HepG2 (cell line): ENCODE results near the gene A3GALT2. TPM values are rescaled to one million over a fixed set of nuclear protein-coding genes. Genes with fewer than 3 reads are reported as not detected.
A peak's percentile ranks its signal among the peaks of the same experiment; 100 is the strongest.

Experiments used
- ATAC-seq: fragments of 200-7000 bp; cut with Tn5 transposase; 3 replicates; pipeline ENCODE4 v1.9.1; 2020; ENCODE audit warnings: mild to moderate bottlenecking, moderate library complexity
- BruUV-seq: library from RNA; stranded (reverse); fragments of 400-500 nt; replicated peaks from 2 replicates; lab custom pipeline; 2021; lab: Mats Ljungman, UMichigan
- CTCF ChIA-PET: fragments of 300-600 bp; formaldehyde crosslinking; extraction: SDS; loops from one replicate; lab custom pipeline; 2021; ENCODE audit warnings: low total read pairs, inconsistent platforms, low intra/inter-chr PET ratio; lab: Yijun Ruan, JAX
- POLR2A ChIA-PET: fragments of 350-600 bp; sonication (Branson Sonifier 250); formaldehyde crosslinking; loops from one replicate; lab custom pipeline; 2020; ENCODE audit warnings: antibody characterized with exemption, inconsistent platforms; lab: Yijun Ruan, JAX
- DNase-seq: peaks from one replicate; pipeline ENCODE4 v3.0.0-alpha.2; 2015; ENCODE audit warnings: low spot score
- FAIRE-seq: peaks from 3 replicates; lab custom pipeline; 2011; peaks lifted over from hg19 to GRCh38; lab: Jason Lieb, UNC
- H2AFZ ChIP-seq: one replicate; pipeline ENCODE4 v1.6.1; 2011; ENCODE audit warnings: low read length, inconsistent platforms
- H3K27ac ChIP-seq: fragments of 300-600 bp; 3 replicates; pipeline ENCODE4 v1.8.0; 2011; ENCODE audit warnings: mixed run types, mild to moderate bottlenecking, mixed read lengths, low read length, inconsistent platforms; ENCODE audit not compliant: insufficient read depth; ENCODE audit errors: extremely low read length
- H3K27me3 ChIP-seq, 2 experiments: fragments of 200-600 bp in 1 of 2; 2 replicates in 1 of 2; 3 replicates in 1 of 2; pipeline versions ENCODE4 v1.6.0 to v1.8.0; 2011; ENCODE audit warnings: low read length in 2 of 2, mild to moderate bottlenecking in 2 of 2, moderate library complexity in 2 of 2, inconsistent platforms in 1 of 2; ENCODE audit not compliant: insufficient read depth in 2 of 2, control insufficient read depth in 1 of 2
- H3K36me3 ChIP-seq, 2 experiments: fragments of 200-600 bp in 1 of 2; replicated peaks in 1 of 2; 2 replicates in 1 of 2; 3 replicates in 1 of 2; pipeline versions ENCODE4 v1.5.1 to v1.8.0; 2011; ENCODE audit warnings: low read length in 2 of 2, inconsistent platforms in 1 of 2; ENCODE audit not compliant: insufficient read depth in 2 of 2, control insufficient read depth in 1 of 2
- H3K4me1 ChIP-seq: 2 replicates; pipeline ENCODE4 v1.5.1; 2012; ENCODE audit warnings: low read length, inconsistent platforms; ENCODE audit not compliant: insufficient read depth
- H3K4me2 ChIP-seq: 2 replicates; pipeline ENCODE4 v1.6.0; 2011; ENCODE audit warnings: low read depth, low read length, inconsistent platforms
- H3K4me3 ChIP-seq, 3 experiments: fragments of 200-600 bp in 1 of 3; sonication (generic), shearing (Covaris generic) in 1 of 3; replicated peaks in 1 of 3; 2 replicates each; pipeline ENCODE4 v1.5.1; 2011 to 2016; ENCODE audit warnings: low read length in 3 of 3, inconsistent platforms in 2 of 3, low read depth in 2 of 3, mild to moderate bottlenecking in 2 of 3, control low read depth in 1 of 3, mixed read lengths in 1 of 3; ENCODE audit not compliant: insufficient read depth in 1 of 3
- H3K79me2 ChIP-seq: one replicate; pipeline ENCODE4 v1.6.1; 2011; ENCODE audit warnings: low read length, inconsistent platforms; ENCODE audit not compliant: insufficient read depth
- H3K9ac ChIP-seq: 2 replicates; pipeline ENCODE4 v1.6.0; 2011; ENCODE audit warnings: mild to moderate bottlenecking, low read depth, low read length, inconsistent platforms; ENCODE audit not compliant: insufficient read depth
- H3K9me3 ChIP-seq: 2 replicates; pipeline ENCODE4 v1.5.1; 2012; ENCODE audit warnings: mild to moderate bottlenecking, low read length
- H4K20me1 ChIP-seq: 2 replicates; pipeline ENCODE4 v1.6.0; 2011; ENCODE audit warnings: inconsistent platforms, mild to moderate bottlenecking, low read length, moderate library complexity; ENCODE audit not compliant: insufficient read depth
- ZBTB42 ChIP-seq: sonication (generic); formaldehyde crosslinking; IDR thresholded peaks from 2 replicates; pipeline ENCODE4 v1.5.0; 2020; ENCODE audit warnings: mild to moderate bottlenecking, missing genetic modification reagents
- WGBS: methylation state at CpG from one replicate; pipeline ENCODE4 v1.1.6; 2017; ENCODE audit warnings: low lambda C conversion rate; 5-methylcytosine and 5-hydroxymethylcytosine counted together
- in situ Hi-C: cut with HindIII; loops from 2 replicates; pipeline ENCODE4 v1.10.0; 2017; ENCODE audit warnings: low pct_unique_long_range_greater_than_20kb; ENCODE audit not compliant: extremely low pct_ligation_motif_present
- intact Hi-C: fragments of 100-400 bp; cut with micrococcal nuclease; formaldehyde crosslinking; loops from one replicate; pipeline ENCODE4 v1.10.0; 2022; ENCODE audit not compliant: unreplicated experiment
- polyA plus RNA-seq, 8 experiments: library from polyadenylated mRNA; depleted of rRNA in 3 of 8; stranded (reverse) in 7 of 8; unstranded in 1 of 8; fragments of >200 nt; fragmentation: Illumina TruSeq in 4 of 8; extraction: Trizol in 4 of 8; gene quantifications; 2 replicates each; pipeline versions ENCODE4 v1.2.1 to v1.2.3, GENCODE V29; 2011 to 2016; ENCODE audit warnings: low read depth in 4 of 8, missing spikeins in 1 of 8, mixed read lengths in 1 of 8; ENCODE audit not compliant: insufficient read depth in 1 of 8
- total RNA-seq, 5 experiments: library from RNA; depleted of rRNA; stranded (reverse); fragments of >200 nt; fragmentation: Illumina TruSeq; extraction: Trizol; gene quantifications; 2 replicates each; pipeline ENCODE4 v1.2.3, GENCODE V29; 2016; ENCODE audit warnings: low read depth in 1 of 5
- TF ChIP-seq, protein P1 (sequence below): sonication (generic); formaldehyde crosslinking; IDR thresholded peaks from 2 replicates; pipeline ENCODE4 v1.5.1; 2020; ENCODE audit warnings: mild to moderate bottlenecking, missing genetic modification reagents, moderate library complexity

A3GALT2 gene
- total and polyA plus RNA-seq, 2 of the 13 experiments (the other 11 are each of a cell fraction or from before 2014, with no cell fraction given): not detected

DNA sequence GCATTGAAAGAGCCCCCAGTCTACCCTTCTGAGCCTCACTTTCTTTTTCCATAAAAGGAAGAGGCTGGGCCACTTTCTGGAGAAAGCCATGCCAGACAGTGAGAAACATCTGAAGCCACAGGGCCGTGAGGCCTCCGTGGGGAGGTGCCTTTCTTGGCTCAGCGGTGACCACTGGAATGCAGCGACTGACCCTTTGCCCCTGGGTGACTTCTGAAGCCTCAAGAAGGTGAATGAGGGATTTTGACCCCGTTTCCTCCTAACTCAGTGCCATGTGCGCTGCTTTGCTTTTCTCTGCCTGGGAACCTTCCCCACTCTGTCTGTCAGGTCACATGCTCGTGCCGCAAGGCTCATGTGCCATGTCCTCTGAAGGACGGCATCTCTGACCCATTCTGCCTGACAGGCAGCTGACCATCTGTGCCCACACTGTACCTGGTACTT lies 44.7 kb upstream of the A3GALT2 start:
- no peak for TF ChIP-seq ZBTB42 (CRISPR knock-in tag)
- TF ChIP-seq, protein P1, sequence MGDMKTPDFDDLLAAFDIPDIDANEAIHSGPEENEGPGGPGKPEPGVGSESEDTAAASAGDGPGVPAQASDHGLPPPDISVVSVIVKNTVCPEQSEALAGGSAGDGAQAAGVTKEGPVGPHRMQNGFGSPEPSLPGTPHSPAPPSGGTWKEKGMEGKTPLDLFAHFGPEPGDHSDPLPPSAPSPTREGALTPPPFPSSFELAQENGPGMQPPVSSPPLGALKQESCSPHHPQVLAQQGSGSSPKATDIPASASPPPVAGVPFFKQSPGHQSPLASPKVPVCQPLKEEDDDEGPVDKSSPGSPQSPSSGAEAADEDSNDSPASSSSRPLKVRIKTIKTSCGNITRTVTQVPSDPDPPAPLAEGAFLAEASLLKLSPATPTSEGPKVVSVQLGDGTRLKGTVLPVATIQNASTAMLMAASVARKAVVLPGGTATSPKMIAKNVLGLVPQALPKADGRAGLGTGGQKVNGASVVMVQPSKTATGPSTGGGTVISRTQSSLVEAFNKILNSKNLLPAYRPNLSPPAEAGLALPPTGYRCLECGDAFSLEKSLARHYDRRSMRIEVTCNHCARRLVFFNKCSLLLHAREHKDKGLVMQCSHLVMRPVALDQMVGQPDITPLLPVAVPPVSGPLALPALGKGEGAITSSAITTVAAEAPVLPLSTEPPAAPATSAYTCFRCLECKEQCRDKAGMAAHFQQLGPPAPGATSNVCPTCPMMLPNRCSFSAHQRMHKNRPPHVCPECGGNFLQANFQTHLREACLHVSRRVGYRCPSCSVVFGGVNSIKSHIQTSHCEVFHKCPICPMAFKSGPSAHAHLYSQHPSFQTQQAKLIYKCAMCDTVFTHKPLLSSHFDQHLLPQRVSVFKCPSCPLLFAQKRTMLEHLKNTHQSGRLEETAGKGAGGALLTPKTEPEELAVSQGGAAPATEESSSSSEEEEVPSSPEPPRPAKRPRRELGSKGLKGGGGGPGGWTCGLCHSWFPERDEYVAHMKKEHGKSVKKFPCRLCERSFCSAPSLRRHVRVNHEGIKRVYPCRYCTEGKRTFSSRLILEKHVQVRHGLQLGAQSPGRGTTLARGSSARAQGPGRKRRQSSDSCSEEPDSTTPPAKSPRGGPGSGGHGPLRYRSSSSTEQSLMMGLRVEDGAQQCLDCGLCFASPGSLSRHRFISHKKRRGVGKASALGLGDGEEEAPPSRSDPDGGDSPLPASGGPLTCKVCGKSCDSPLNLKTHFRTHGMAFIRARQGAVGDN (CRISPR knock-in tag): peak; percentile 38; the same call in 1 of the 2 replicates
- H3K79me2 ChIP-seq: no peaks in the 10 kb centered on the region
- no peak for DNase-seq
- no peak for FAIRE-seq
- no peak overlapping the region for H2AFZ ChIP-seq
- CTCF ChIA-PET: no interaction called here
- peaks cover 52% of the 10 kb centered on the region for H3K4me1 ChIP-seq
- H4K20me1 ChIP-seq: peaks cover 3% of the 10 kb centered on the region; the same call in 1 of the 2 replicates
- H3K4me3 ChIP-seq: peak overlapping the region in 1 of 3 experiments; percentile 26; a peak in 2 of 6 replicates
- H3K4me2 ChIP-seq: peak overlapping the region; percentile 56
- H3K9ac ChIP-seq: no peak overlapping the region
- POLR2A ChIA-PET: interaction anchor here (1.0 to 2.4 kb wide), 4 partner anchors 15 to 108 kb away, joined by 3 to 15 read pairs (median 12); no protein-coding TSS in a partner anchor
- H3K27me3 ChIP-seq: peaks cover 0 to 16% of the 10 kb centered on the region in 2 experiments; a peak in 2 of 5 replicates
- intact Hi-C loops: loop anchor here (10.0 kb wide), 1 partner anchor 251 kb away; no protein-coding TSS in a partner anchor
- WGBS: 19% methylated on average over 8 of the region's 9 CpGs
- no peaks in the 10 kb centered on the region for H3K36me3 ChIP-seq
- no TSS peak for BruUV-seq
- H3K27ac ChIP-seq: no peak overlapping the region
- ATAC-seq: no peak
- in situ Hi-C loops: loop anchor here (5.0 kb wide), 2 partner anchors 68 to 148 kb away; no protein-coding TSS in a partner anchor
- no peaks in the 10 kb centered on the region for H3K9me3 ChIP-seq
